ENCODE measurements around the gene KCNIP1. TPM values are rescaled to one million over a fixed set of nuclear protein-coding genes. Genes with fewer than 3 reads are reported as not detected.

The KCNIP1 gene
- total and polyA plus RNA-seq, 10 donors: 0.08 to 20.0 (median 9.4) TPM

GRCh38 chr5:170532935-170533334 is 29.1 kb downstream of the KCNIP1 start:
- H3K9me3 ChIP-seq: no peaks in the 10 kb centered on the region
- H3K27me3 ChIP-seq (replicated peaks in 1 of 7): peaks cover 0 to 50% (median 0%) of the 10 kb centered on the region in 7 donors
- TF ChIP-seq POLR2A (IDR thresholded peaks at IDR 0.05) (no peak), POLR2AphosphoS5 (IDR thresholded peaks at IDR 0.05) (no peak), CTCF (IDR thresholded peaks at IDR 0.05 in 8 of 11, conservative IDR thresholded peaks at IDR 0.05 in 3 of 11) (no peak)
- no peak overlapping the region for H3K27ac ChIP-seq
- DNase-seq: no peak
- H3K4me3 ChIP-seq: no peak overlapping the region
- no peaks in the 10 kb centered on the region for H3K36me3 ChIP-seq
- no peaks in the 10 kb centered on the region for H3K4me1 ChIP-seq
- WGBS, 5 donors: 71 to 92% (median 86%) methylated on average over 3 of the region's 3 CpGs
- intact Hi-C loops (cut with DNase I; ENCODE audit: low total_unique reads): no loop called here

- H3K27me3 ChIP-seq (replicated peaks in 1 of 7): peaks cover 0 to 51% (median 0%) of the 10 kb centered on the region in 7 donors
- H3K4me1 ChIP-seq: peaks cover 0 to 4% (median 0%) of the 10 kb centered on the region in 6 donors
- H3K36me3 ChIP-seq: no peaks in the 10 kb centered on the region
- H3K4me3 ChIP-seq: no peak overlapping the region
- intact Hi-C loops (cut with DNase I; ENCODE audit: low total_unique reads): no loop called here
- 80 to 88% (median 82%) methylated on average over 5 of the region's 5 CpGs for WGBS, 5 donors
- no peak for DNase-seq
- H3K9me3 ChIP-seq: no peaks in the 10 kb centered on the region
- H3K27ac ChIP-seq: no peak overlapping the region
- no peak for TF ChIP-seq POLR2AphosphoS5 (IDR thresholded peaks at IDR 0.05)
- no peak for TF ChIP-seq POLR2A (IDR thresholded peaks at IDR 0.05)
- no peak for TF ChIP-seq CTCF (IDR thresholded peaks at IDR 0.05 in 8 of 11, conservative IDR thresholded peaks at IDR 0.05 in 3 of 11)
Observed at GRCh38 chr5:170533383-170533782, 29.6 kb downstream of the KCNIP1 start.

- H3K4me3 ChIP-seq: no peak overlapping the region
- H3K36me3 ChIP-seq: no peaks in the 10 kb centered on the region
- 23 to 32% (median 26%) methylated on average over 2 of the region's 2 CpGs for WGBS, 5 donors
- intact Hi-C loops (cut with DNase I; ENCODE audit: low total_unique reads): no loop called here
- H3K27ac ChIP-seq: no peak overlapping the region
- DNase-seq: no peak
- H3K4me1 ChIP-seq: peaks cover 0 to 12% (median 0%) of the 10 kb centered on the region in 6 donors
- no peak for TF ChIP-seq POLR2AphosphoS5 (IDR thresholded peaks at IDR 0.05)
- no peak for TF ChIP-seq POLR2A (IDR thresholded peaks at IDR 0.05)
- no peak for TF ChIP-seq CTCF (IDR thresholded peaks at IDR 0.05 in 8 of 11, conservative IDR thresholded peaks at IDR 0.05 in 3 of 11)
- no peaks in the 10 kb centered on the region for H3K9me3 ChIP-seq
- peaks cover 0 to 51% (median 0%) of the 10 kb centered on the region in 7 donors for H3K27me3 ChIP-seq (replicated peaks in 1 of 7)
Observed at GRCh38 chr5:170534177-170534576, 30.4 kb downstream of the KCNIP1 start.

GRCh38 chr5:170534941-170535340 is 31.1 kb downstream of the KCNIP1 start:
- TF ChIP-seq POLR2A (IDR thresholded peaks at IDR 0.05) (no peak), POLR2AphosphoS5 (IDR thresholded peaks at IDR 0.05) (no peak), CTCF (IDR thresholded peaks at IDR 0.05 in 8 of 11, conservative IDR thresholded peaks at IDR 0.05 in 3 of 11) (no peak)
- WGBS, 5 donors: 72 to 84% (median 78%) methylated on average over 7 of the region's 7 CpGs
- Histone ChIP-seq H3K27me3 (replicated peaks in 1 of 7) (peaks cover 0 to 51% (median 0%) of the 10 kb centered on the region in 7 donors), H3K9me3 (no peaks in the 10 kb centered on the region), H3K36me3 (no peaks in the 10 kb centered on the region), H3K27ac (no peak overlapping the region), H3K4me1 (peaks cover 0 to 16% (median 0%) of the 10 kb centered on the region in 6 donors), H3K4me3 (no peak overlapping the region)
- DNase-seq: no peak
- intact Hi-C loops (cut with DNase I; ENCODE audit: low total_unique reads): no loop called here
